Measurements from ENCODE around the gene C17orf100. TPM values are rescaled to one million over a fixed set of nuclear protein-coding genes. Genes with fewer than 3 reads are reported as not detected.

Gene C17orf100
- total and polyA plus RNA-seq, 4 donors = 0.56 to 33.2 (median 2.7) TPM

GRCh38 chr17:6676802-6677157 is 25.2 kb downstream of the C17orf100 start:
- DNase-seq (ENCODE audit: low spot score) = no peak
- peaks cover 2 to 11% (median 10%) of the 10 kb centered on the region in 4 donors for H3K4me1 ChIP-seq (ENCODE audit: control insufficient read depth in 4 of 4, insufficient read depth in 4 of 4, low read length in 3 of 4)
- no peak overlapping the region for H3K27ac ChIP-seq (ENCODE audit: low read depth in 1 of 2, low read length in 2 of 2)
- no peaks in the 10 kb centered on the region for H3K36me3 ChIP-seq (ENCODE audit: control insufficient read depth in 4 of 4, insufficient read depth in 3 of 4, low read depth in 1 of 4, low read length in 3 of 4)
- no peak overlapping the region for H3K9ac ChIP-seq (ENCODE audit: low read depth in 1 of 2, low read length in 2 of 2)
- 68% methylated on average over 6 of the region's 6 CpGs for WGBS
- TF ChIP-seq GABPA (IDR thresholded peaks at IDR 0.05 in 1 of 2, conservative IDR thresholded peaks at IDR 0.05 in 1 of 2) = no peak
- no peak for TF ChIP-seq FOXA1 (IDR thresholded peaks at IDR 0.05)
- no peak for TF ChIP-seq TAF1 (conservative IDR thresholded peaks at IDR 0.05)
- TF ChIP-seq RXRA (IDR thresholded peaks at IDR 0.05) = no peak
- TF ChIP-seq ZBTB33 (IDR thresholded peaks at IDR 0.05) = no peak
- H3K4me3 ChIP-seq (ENCODE audit: low read depth in 1 of 3, low read length in 3 of 3) = no peak overlapping the region
- no peaks in the 10 kb centered on the region for H3K27me3 ChIP-seq (ENCODE audit: control insufficient read depth in 4 of 4, insufficient read depth in 4 of 4, low read length in 3 of 4)
- no peaks in the 10 kb centered on the region for H3K9me3 ChIP-seq (ENCODE audit: control insufficient read depth in 4 of 4, low read length in 3 of 4)

DNA sequence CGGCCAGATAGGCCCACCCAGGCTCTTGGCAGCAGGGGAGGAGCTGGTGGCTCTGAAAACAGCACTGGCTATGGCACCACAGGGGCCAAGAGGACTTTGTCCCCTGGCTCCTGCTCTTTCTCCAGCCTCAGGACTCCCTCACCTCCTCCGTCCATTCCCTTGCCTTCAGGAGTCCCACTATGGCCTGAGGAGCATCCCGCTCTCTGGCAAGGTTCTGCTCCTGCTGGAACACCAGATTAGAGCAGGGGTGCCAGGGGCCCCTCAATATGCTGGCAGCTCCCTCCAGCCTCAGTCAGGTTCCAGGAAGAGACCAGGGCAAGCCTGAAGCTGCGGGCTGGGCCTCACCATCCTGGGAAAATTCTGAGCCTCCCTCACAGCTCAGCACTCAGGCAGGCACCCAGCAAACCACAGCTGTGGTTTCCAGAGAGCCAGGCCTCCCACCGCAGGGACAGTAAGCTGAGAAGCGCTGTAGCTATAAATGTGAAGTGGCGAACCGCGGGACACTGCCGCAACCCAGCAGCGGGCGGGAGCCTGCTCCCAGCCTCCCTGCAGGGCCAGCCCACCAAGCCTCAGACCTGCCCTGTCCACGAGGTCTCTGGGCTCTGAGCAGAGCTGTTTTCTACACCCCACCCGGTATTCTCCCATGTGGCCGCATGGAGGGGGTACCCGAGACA is 25.7 kb downstream of the C17orf100 start:
- Histone ChIP-seq H3K9me3 (ENCODE audit: control insufficient read depth in 4 of 4, low read length in 3 of 4) (no peaks in the 10 kb centered on the region), H3K4me3 (ENCODE audit: low read depth in 1 of 3, low read length in 3 of 3) (no peak overlapping the region), H3K4me1 (ENCODE audit: control insufficient read depth in 4 of 4, insufficient read depth in 4 of 4, low read length in 3 of 4) (peaks cover 5 to 11% (median 10%) of the 10 kb centered on the region in 4 donors), H3K36me3 (ENCODE audit: control insufficient read depth in 4 of 4, insufficient read depth in 3 of 4, low read depth in 1 of 4, low read length in 3 of 4) (no peaks in the 10 kb centered on the region), H3K27me3 (ENCODE audit: control insufficient read depth in 4 of 4, insufficient read depth in 4 of 4, low read length in 3 of 4) (no peaks in the 10 kb centered on the region), H3K9ac (ENCODE audit: low read depth in 1 of 2, low read length in 2 of 2) (no peak overlapping the region), H3K27ac (ENCODE audit: low read depth in 1 of 2, low read length in 2 of 2) (no peak overlapping the region)
- TF ChIP-seq HNF4A (conservative IDR thresholded peaks at IDR 0.05) (peak; percentile 62 to 69), TAF1 (conservative IDR thresholded peaks at IDR 0.05) (no peak), JUND (IDR thresholded peaks at IDR 0.05) (no peak), NR2F2 (IDR thresholded peaks at IDR 0.05) (no peak), MAX (IDR thresholded peaks at IDR 0.05) (no peak), FOXA2 (IDR thresholded peaks at IDR 0.05) (no peak), SP1 (IDR thresholded peaks at IDR 0.05) (peak; percentile 22), RAD21 (IDR thresholded peaks at IDR 0.05) (no peak), FOXA1 (IDR thresholded peaks at IDR 0.05) (no peak), ZBTB33 (IDR thresholded peaks at IDR 0.05) (no peak), EGR1 (IDR thresholded peaks at IDR 0.05; ENCODE audit: low read depth in 2 of 2) (no peak), ATF3 (IDR thresholded peaks at IDR 0.05) (no peak)
- TF ChIP-seq, protein P1, sequence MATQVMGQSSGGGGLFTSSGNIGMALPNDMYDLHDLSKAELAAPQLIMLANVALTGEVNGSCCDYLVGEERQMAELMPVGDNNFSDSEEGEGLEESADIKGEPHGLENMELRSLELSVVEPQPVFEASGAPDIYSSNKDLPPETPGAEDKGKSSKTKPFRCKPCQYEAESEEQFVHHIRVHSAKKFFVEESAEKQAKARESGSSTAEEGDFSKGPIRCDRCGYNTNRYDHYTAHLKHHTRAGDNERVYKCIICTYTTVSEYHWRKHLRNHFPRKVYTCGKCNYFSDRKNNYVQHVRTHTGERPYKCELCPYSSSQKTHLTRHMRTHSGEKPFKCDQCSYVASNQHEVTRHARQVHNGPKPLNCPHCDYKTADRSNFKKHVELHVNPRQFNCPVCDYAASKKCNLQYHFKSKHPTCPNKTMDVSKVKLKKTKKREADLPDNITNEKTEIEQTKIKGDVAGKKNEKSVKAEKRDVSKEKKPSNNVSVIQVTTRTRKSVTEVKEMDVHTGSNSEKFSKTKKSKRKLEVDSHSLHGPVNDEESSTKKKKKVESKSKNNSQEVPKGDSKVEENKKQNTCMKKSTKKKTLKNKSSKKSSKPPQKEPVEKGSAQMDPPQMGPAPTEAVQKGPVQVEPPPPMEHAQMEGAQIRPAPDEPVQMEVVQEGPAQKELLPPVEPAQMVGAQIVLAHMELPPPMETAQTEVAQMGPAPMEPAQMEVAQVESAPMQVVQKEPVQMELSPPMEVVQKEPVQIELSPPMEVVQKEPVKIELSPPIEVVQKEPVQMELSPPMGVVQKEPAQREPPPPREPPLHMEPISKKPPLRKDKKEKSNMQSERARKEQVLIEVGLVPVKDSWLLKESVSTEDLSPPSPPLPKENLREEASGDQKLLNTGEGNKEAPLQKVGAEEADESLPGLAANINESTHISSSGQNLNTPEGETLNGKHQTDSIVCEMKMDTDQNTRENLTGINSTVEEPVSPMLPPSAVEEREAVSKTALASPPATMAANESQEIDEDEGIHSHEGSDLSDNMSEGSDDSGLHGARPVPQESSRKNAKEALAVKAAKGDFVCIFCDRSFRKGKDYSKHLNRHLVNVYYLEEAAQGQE (IDR thresholded peaks at IDR 0.05) = no peak
- TF ChIP-seq, protein P2, sequence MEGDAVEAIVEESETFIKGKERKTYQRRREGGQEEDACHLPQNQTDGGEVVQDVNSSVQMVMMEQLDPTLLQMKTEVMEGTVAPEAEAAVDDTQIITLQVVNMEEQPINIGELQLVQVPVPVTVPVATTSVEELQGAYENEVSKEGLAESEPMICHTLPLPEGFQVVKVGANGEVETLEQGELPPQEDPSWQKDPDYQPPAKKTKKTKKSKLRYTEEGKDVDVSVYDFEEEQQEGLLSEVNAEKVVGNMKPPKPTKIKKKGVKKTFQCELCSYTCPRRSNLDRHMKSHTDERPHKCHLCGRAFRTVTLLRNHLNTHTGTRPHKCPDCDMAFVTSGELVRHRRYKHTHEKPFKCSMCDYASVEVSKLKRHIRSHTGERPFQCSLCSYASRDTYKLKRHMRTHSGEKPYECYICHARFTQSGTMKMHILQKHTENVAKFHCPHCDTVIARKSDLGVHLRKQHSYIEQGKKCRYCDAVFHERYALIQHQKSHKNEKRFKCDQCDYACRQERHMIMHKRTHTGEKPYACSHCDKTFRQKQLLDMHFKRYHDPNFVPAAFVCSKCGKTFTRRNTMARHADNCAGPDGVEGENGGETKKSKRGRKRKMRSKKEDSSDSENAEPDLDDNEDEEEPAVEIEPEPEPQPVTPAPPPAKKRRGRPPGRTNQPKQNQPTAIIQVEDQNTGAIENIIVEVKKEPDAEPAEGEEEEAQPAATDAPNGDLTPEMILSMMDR (IDR thresholded peaks at IDR 0.05; ENCODE audit: low read depth, low read length, missing input control) = no peak
- 73% methylated on average over 16 of the region's 16 CpGs for WGBS
- DNase-seq (ENCODE audit: low spot score) = no peak
